DMS 273 (cell line): ENCODE results near the gene ERGIC1.
A peak's percentile ranks its signal among the peaks of the same experiment; 100 is the strongest.
"Not testable (repeated sequence)": the region's sequence is repeated elsewhere in the genome, so short reads cannot be mapped to it uniquely, and the experiment has no call there.

Source experiments
- DNase-seq: peaks from one replicate; lab custom pipeline; 2025; ENCODE audit not compliant: unreplicated experiment; lab: John Stamatoyannopoulos, UW

Gene ERGIC1

DNA sequence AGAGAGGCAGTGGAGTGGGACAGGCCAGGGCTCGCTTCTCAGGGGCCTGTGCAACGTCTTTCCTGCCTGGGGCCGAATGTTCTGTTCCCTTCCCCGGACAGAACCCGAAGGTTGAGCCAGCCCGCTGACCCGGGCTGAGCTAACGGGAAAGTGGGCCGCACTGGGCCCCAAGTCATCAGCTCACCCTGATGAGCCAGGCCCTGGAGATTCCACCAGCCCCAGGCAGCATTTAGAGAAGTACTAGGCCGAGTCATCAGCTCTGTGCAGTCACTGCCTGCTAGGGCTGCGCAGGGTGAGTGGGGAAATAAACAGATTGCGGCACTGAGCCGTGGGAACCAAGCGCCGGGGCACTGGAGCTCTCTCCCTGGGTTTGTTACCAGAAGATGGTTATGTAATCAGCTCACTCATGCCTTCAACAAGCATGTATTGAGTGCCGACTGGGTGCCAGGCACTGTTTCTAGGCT, 33.9 kb upstream of the ERGIC1 start:
- no peak for DNase-seq

DNA sequence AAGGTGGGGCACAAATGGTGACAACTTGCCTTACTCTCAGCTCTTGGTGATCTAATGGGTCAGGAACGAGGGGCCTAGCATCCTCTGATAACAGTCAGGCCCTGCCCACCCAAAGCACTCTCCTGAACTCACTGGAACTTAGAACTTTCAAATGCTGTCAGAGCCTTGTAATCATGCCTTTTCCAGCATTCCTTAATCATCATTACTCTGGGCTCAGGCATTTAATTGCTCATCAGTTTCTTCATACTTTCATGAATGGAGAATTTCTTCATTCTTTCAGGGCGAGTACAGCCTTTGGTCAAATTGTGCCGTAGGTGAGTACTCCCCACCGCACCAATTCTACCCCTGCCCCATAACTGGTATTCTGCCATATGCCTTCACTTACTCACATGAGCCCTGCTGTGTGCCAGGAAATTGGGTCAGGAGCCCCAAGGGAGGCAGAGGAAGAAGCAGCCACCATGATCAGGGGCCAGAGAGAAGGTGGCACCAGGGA, 32.8 kb upstream of the ERGIC1 start:
- no peak for DNase-seq

DNA sequence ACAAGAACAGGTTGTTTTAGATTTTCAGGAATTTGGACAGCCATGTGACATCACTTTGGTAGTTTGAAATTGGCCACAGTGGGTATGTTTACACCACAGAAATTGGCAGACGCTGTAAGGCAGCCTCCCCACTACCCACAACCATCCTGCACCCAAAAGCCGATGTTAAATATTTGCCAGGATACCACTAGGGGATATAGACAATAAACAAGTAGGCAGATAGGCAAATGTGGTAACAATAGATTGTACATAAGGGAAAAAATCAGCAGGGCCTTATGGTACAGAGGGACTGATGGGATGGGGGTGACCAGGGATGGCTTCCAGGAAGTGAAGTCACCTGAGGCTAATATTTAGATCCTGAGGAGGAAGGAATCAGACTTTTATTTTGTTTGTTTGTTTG, 31.9 kb upstream of the ERGIC1 start:
- DNase-seq: no peak

DNA sequence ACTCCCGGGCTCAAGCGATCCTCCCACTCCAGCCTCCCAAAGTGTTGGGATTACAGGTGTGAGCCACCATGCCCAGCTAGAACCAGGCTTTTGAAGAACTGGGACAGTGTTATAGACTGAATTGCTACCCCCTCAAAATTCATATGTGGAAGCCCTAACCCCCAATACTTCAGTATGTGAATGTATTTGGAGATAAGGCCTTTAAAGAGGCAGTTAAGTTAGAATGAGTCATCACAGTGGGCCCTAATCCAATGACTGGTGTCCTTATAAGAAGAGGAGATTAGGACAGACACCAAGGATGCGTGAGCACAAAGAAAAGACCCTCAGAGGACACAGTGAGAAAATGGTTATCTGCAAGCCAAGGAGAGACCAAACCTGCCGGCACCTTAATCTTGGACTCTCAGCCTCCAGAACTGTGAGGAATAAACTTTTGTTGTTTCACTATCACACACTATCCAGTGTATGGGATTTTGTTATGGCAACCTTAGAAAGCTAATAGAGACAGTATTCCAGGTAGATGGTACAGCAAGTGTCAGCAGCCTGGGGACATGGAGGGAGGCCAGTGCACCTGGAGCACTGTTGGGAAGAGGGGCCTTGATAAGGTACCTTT, 31.4 kb upstream of the ERGIC1 start:
- DNase-seq: no peak

DNA sequence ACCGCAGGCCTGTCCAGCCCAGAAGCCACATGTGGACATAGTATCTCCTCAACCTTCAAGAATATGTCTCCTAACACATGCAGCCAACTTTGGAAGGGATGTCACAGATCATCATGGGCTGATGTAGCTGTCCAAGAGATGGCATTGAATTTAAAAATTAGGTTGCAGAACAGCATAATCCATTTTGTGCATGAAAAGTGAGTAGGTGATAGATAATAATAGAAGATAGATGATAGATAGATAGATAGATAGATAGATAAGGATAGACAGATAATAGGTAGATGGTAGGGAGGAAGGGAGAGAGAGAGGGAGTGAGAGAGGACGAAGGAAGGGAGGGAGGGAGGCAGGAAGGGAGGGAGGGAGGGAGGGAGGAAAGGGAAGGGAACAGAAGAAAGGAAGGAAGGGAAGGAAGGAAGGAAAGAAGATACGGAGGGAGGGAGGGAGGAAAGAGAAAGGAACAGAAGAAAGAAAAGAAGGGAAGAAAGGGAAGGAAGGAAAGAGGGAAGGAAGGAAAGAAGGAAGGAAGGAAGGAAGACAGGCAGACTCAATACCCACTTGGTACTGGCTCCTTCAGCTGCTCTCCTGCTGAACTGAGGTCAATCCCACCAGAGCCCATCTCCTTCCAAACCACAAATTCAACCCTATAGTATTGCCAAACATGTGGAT, 28.9 kb upstream of the ERGIC1 start:
- no peak for DNase-seq

DNA sequence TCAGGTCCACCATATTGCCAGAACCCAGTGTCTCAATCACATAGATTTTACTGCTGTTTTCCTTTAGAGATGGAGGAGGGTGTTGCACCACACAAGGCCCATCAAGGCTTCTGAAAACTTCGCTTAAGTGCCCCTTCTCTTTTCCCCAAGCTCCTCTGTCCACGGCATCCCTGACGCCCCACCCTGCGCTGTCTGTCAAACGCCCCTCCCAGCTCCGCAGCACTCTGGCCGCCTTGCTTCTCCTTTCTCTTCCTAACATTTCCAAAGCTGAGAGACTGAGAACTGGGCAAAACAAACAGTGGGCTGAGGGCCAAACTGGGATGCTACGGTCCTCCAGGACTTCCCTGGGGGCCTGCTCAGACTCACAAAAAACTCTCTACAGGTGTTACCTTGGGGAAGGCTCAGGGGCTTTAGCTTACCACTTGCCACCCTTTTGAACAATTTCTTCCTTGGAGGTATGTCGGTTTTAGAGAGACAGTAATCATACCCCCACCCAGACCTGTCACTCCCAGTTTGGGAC, 28.3 kb upstream of the ERGIC1 start:
- no peak for DNase-seq

DNA sequence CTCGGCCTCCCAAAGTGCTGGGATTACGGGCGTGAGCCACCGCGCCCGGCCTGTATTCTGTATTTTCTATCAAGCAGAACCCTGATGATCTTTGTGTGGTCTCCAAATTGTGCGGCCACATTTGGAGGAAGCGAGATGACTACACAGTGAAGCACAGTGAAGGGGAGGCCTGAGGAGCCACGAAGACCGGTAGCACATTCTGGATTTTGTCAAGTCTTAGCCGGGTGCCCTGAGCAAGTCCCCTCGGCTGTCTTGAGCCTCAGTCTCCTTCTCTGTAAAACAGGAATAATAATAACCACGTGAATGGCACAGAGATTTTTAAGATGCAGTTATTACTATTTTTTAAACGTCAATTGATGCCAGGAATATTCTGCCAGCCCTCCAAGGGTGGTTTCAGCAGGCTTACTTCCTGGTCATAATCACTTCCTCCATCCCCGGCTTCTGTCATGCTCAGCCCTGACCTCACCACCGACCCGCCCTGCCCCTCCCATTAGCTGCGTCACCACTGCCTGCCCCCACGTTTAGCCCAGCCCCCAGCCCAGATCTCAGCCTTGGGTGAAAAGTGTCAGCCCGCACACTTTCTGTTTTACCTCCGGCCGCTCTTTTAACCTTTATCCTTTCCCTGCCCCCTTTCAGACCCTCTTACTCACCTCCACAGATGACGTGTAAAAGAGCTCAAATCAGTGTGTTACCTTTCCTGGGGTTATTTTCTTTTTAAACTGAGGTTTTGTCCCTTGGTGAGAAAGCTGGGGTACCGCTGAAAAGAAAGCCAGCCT, 27.0 kb upstream of the ERGIC1 start:
- DNase-seq: no peak

DNA sequence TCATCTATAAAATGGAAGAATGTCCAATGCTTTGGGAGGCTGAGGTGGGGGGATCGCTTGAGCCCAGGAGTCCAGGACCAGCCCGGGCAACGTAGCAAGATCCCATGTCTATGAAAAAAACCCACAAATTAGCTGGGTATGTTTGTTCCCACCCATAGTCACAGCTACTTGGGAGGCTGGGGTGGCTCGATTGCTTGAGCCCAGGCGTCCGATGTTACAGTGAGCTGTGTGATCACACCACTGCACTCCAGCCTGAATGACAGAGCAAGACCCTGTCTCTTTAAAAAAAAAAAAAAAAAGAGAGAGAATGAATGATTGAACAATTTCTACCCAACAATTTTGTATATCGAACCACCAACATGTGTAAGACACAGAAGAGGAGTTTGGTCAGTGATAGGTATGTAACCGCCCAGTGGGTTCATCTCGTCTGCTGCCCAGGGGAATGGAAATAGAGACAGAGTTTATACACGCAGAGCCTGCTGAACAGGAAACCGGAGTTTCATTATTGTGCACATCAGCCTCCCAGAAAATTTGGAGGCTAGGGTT, 26.2 kb upstream of the ERGIC1 start:
- DNase-seq: no peak

DNA sequence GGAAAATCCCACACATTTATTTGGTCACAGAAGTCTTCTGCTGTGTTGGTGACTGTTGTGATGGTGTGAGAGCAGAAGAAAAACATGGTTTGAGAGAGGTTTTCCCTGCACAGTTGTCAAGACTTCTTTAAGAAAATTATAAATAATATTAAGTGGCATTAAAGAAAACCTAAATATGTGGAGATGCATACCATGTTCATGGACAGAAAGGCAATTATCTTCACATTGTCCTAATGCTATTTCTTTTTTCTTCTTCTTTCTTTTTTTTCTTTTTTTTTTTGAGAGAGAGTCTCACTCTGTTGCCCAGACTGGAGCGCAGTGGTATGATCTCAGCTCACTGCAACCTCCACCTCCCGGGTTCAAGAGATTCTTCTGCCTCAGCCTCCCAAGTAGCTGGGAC, 24.3 kb upstream of the ERGIC1 start:
- no peak for DNase-seq

DNA sequence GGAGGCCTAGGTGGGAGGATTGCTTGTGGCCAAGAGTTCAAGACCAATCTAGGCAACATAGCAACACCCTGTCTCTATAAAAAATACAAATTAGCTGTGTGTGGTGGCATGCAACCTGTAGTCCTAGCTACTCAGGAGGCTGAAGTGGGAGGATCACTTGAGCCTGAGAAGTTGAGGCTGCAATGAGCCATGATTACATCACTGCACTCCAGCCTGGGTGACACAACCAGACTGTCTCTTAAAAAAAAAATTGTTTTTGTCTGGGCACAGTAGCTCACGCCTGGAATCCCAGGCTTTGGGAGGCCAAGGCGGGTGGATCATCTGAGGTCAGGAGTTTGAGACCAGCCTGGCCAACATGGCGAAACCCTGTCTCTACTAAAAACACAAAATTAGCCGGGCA, 23.1 kb upstream of the ERGIC1 start:
- DNase-seq: not testable (repeated sequence)

DNA sequence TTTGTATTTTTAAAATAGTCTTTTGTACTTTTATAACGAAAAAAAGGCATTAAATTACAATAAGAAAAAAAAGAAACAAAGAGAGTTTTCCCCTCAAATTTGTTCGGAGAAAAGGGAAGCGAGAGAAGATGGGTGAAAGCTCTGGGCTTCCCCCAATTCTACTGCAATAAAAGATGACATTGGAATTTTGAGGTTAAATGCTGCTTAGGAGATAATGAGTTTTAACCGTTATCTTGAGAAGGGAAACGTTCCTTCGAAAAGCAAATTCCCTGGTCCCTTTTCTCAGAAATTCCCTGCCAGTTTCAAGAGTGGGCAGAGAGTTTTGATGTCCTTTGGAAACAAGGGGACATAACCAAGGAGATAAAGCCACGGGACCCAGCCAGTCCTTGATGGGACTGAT, 18.4 kb upstream of the ERGIC1 start:
- DNase-seq: no peak

DNA sequence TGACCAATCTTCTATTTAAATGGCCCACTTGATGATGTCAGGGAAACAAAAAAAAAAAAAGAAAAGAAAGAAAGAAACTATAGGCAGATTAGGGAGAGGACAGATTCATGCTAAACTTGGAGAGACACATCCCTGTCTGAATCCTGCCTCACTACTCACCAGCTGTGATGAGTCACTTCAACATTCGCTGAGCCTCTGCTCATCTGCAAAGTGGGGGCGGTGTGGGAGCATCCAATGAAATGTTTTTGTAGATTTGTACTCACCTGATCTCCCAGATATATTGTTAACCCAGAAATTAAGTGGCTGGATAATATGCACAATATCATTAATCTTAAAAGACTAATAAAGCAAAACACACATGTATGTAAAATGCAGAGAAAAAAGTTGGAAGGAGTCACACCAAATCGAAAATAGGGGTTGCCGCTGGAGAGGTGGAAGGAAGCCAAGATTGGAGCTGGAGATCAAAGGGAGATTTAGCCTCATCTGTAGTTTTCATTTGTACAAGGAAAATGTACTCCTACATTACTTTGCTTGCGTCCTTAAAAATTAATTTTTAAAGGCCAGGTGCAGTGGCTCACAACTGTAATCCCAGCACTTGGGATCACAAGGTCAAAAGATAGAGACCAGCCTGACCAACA, 17.0 kb upstream of the ERGIC1 start:
- DNase-seq: peak; percentile 46

DNA sequence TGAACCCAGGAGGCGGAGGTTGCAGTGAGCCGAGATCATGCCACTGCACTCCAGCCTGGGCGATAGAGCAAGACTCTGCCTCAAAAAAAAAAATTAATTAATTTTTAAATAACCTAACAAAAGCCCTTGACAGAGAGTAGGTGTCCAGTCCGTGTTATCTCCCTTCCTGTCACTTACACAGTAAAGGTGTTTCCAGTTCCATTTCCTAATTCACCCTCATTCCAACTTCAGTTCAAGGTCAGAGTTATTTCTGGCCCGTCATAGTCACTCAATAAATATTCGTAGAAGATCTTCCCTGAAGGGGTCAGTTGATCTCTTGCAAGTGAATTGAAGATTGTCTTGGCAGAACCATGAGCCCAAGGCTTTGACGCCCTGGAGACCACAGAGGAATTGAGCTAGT, 16.4 kb upstream of the ERGIC1 start:
- no peak for DNase-seq

DNA sequence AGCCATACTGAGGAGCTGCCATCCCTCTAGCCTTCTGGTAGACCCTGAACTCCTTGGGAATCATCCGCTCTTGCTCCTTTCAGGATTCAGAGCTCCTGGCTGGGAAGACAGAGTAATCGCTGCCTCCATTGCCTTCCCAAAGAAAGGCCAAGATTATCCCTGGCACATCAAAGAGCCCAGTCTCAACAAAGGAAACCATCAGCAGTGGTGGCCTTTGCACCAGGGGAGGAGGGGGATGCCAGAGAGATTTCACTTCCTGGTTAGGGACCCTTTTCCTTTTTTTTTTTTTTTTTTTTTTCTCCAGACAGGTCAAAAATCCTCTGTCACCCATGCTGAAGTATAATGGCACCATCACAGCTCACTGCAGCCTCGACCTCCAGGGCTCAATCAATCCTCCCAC, 16.0 kb upstream of the ERGIC1 start:
- no peak for DNase-seq

DNA sequence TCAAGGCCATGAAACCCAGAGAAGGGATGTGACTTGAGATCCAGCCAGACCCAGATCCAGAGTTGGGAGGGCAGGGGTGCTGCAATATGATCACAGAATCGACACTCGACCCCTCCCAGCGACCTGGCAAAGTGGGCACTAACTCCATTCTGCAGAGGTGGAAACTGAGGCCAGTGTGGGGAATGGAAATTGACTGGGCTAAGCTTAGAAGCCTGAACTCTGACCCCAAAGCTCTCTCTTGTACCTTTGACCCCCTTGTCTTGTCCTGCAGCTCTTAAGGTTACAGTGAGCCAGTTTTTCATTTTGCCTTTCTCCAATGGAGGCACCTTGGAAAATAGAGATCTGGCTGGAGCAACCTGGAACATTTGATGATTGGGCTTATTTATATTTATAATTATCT, 14.5 kb upstream of the ERGIC1 start:
- no peak for DNase-seq

DNA sequence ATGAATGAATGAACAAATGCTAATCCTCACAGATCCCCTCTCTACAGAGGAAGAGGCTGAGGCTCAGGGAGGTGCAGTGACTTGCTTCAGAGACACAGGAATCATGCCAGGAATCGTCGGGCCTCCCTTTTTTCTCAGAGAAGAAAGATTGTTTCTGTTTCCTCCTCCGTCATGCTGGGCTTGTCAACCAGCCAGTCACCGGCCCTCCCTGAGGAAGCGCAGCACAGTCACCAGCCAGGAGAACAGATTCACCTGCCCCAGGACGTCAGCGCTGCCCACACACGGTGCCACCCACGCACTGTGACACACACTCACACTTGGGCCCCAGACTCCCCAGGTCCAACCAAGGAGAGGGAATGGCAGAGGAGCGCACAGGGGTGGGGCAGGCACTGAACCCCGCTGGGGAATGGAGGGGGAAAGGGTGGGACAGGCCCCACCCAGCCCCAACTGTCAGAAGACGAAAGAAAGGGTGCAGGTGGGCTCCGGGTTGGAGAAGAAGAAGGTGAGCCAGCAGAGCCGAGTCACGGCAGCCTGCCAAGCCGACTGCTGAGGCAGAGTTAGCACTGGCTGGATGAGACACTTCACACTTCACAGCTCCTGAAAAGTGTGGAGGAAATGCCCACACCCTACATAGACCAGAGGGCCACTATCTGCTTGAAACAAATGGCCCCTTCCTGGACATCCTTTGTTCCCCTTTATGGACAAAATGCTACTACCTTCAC, 13.8 kb upstream of the ERGIC1 start:
- no peak for DNase-seq

DNA sequence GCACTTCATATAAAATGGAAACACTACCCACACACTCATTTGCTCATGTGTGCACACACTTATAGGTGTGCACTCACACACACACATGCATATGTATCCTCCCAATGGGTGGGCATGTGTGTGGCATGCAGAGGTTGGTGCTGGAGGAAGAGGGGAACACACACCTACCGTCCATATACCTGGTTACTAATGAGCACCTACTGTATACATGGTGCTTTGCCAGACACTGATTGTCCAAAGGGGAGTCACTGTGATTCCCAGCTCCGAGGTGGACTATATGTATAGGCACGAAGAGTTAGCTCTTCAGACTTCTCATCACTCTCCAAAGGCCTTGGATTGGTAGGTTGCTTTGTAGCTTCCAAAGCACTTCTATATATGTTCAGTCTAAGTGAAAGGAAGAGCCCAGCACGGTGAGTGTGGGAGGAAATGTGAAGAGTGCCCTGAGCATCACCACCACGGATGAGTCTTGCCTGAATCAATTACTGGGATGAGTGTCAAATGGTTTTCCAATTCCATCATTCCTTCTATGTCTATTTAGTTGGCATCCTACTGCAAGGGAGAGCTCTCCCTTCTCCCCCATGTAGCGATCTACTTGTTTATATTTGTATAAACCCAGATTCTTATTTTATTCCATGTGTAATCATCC, 12.6 kb upstream of the ERGIC1 start:
- DNase-seq: no peak

DNA sequence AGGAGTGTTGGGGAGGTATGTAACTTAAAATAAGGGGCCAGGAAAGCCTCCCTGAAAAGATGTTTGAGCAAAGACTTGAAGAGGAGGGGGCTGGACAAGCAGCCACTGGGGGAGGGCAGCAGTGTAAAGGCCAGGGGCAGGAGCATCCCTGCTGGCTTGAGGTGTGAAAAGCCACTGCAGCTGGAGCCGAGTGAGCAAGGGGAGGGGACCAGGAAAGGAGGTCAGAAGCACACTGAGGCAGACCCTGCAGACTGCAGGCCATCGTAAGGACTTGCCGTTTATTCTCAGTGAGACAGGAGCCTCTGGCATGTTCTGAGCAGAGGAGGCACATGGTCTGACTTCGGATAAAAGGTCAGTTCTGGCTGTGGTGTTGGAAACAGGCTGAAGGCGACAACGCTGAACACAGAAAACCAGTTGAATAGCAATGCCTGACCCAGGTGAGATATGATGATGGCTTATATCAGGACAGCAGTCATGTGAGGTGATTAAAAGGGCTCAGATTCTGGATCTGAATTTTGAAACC, 10.2 kb upstream of the ERGIC1 start:
- DNase-seq: no peak

DNA sequence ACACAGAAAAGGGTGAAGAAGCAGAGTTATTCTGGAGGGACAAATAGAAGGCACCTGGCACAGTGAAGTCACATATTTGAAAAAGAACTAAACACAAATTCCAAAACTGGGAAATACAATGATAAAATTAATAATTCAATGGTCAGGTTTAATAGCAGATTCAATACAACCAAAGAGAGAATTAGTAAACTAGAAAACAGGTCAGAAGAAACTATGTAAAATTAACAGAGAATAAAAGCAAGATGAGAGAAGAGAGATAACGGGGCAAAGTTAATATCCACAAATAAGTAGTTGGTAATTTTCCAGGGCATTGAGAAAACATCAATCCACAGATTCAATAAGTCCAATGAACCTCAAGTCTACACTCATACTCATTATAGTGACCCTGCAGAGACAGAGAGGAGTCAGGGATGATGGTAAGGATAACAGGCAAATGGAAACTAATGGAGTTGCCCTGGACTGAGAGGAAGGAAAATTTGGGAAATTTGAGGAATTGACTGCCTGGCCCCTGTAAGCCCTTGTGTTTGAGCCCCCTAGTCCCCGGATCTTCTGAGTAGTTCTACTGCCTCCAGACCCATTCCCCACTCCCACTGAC, 8.3 kb upstream of the ERGIC1 start:
- DNase-seq: no peak
